B cell (primary cell): Measurements from ENCODE around the gene CNOT4. TPM values are rescaled to one million over a fixed set of nuclear protein-coding genes. Genes with fewer than 3 reads are reported as not detected.
A peak's percentile ranks its signal among the peaks of the same experiment; 100 is the strongest.

Source experiments
- ATAC-seq: fragments of 200-7000 bp; cut with Tn5 transposase; one replicate; pipeline ENCODE4 v1.10.0; 2021; ENCODE audit warnings: low read depth, mild to moderate bottlenecking, moderate number of reproducible peaks, moderate library complexity
- CTCF ChIA-PET: fragments of 350-600 bp; sonication (Branson Sonifier 250); formaldehyde crosslinking; loops from one replicate; lab custom pipeline; 2021; ENCODE audit warnings: antibody characterized with exemption, inconsistent platforms; lab: Charles Lee
- POLR2A ChIA-PET: fragments of 350-600 bp; sonication (Branson Sonifier 250); formaldehyde crosslinking; loops from one replicate; lab custom pipeline; 2021; ENCODE audit warnings: antibody characterized with exemption; lab: Charles Lee
- DNase-seq: peaks from one replicate; pipeline ENCODE4 v3.0.0; 2013
- H2AFZ ChIP-seq: 2 replicates; pipeline ENCODE4 v1.6.1; 2012; ENCODE audit warnings: mild to moderate bottlenecking, low read depth, low read length; ENCODE audit not compliant: insufficient read depth, poor library complexity, severe bottlenecking
- H3K27ac ChIP-seq, 2 donors: 1 replicate in 1 of 2; 2 replicates in 1 of 2; pipeline ENCODE4 v1.5.1; 2012 to 2013; ENCODE audit warnings: low read length in 2 of 2, mild to moderate bottlenecking in 2 of 2, moderate library complexity in 1 of 2
- H3K27me3 ChIP-seq, 4 experiments: fragments of 200-600 bp in 1 of 4; sonication (generic) in 1 of 4; replicated peaks in 1 of 4; 1 replicate in 2 of 4; 2 replicates in 2 of 4; pipeline versions ENCODE4 v1.6.1 to v1.7.0; 2013 to 2016; ENCODE audit warnings: low read length in 3 of 4, mild to moderate bottlenecking in 2 of 4, mixed read lengths in 1 of 4, moderate library complexity in 1 of 4; ENCODE audit not compliant: insufficient read depth in 4 of 4, control insufficient read depth in 3 of 4; ENCODE audit errors: control extremely low read depth in 1 of 4
- H3K36me3 ChIP-seq, 2 experiments: replicated peaks in 1 of 2; 1 replicate in 1 of 2; 2 replicates in 1 of 2; pipeline versions ENCODE4 v1.6.1 to v1.7.1; 2013; ENCODE audit warnings: low read length in 1 of 2; ENCODE audit not compliant: insufficient read depth in 2 of 2, control insufficient read depth in 1 of 2; ENCODE audit errors: control extremely low read depth in 1 of 2, extremely low read depth in 1 of 2
- H3K4me1 ChIP-seq, 2 donors: fragments of 200-600 bp in 1 of 2; sonication (generic) in 1 of 2; 1 replicate in 1 of 2; 2 replicates in 1 of 2; pipeline versions ENCODE4 v1.5.1 to v1.6.1; 2013 to 2017; ENCODE audit warnings: low read length in 2 of 2; ENCODE audit not compliant: control insufficient read depth in 2 of 2, insufficient read depth in 2 of 2
- H3K4me2 ChIP-seq: replicated peaks from 2 replicates; pipeline ENCODE3; 2012; ENCODE audit warnings: mild to moderate bottlenecking, low read depth, low read length; ENCODE audit not compliant: poor library complexity, severe bottlenecking
- H3K4me3 ChIP-seq, 5 experiments: fragments of 200-600 bp in 1 of 5; sonication (generic) in 1 of 5; 1 replicate in 3 of 5; 2 replicates in 2 of 5; pipeline versions ENCODE4 v1.5.1 to v1.7.0; 2011 to 2016; ENCODE audit warnings: low read length in 4 of 5, mild to moderate bottlenecking in 4 of 5, low read depth in 2 of 5, control low read depth in 1 of 5, moderate library complexity in 1 of 5; ENCODE audit not compliant: insufficient read depth in 1 of 5; ENCODE audit errors: control extremely low read depth in 1 of 5, extremely low read depth in 1 of 5
- H3K79me2 ChIP-seq: fragments of 200-600 bp; sonication (generic); one replicate; pipeline ENCODE4 v1.6.0; 2016; ENCODE audit warnings: low read length; ENCODE audit not compliant: control insufficient read depth, insufficient read depth
- H3K9ac ChIP-seq: fragments of 200-600 bp; sonication (generic); 2 replicates; pipeline ENCODE4 v1.6.1; 2017; ENCODE audit warnings: mild to moderate bottlenecking, low read length, moderate library complexity
- H3K9me3 ChIP-seq, 3 donors: one replicate each; pipeline versions ENCODE4 v1.6.1 to v1.7.1; 2013; ENCODE audit warnings: low read length in 2 of 3; ENCODE audit not compliant: control insufficient read depth in 2 of 3, insufficient read depth in 1 of 3; ENCODE audit errors: control extremely low read depth in 1 of 3
- H4K20me1 ChIP-seq: 2 replicates; pipeline ENCODE4 v1.6.0; 2012; ENCODE audit warnings: mild to moderate bottlenecking, low read length; ENCODE audit not compliant: insufficient read depth, control insufficient read depth, poor library complexity, severe bottlenecking
- H3K27ac Mint-ChIP-seq: one replicate; pipeline ENCODE4 v1.8.0; 2021; ENCODE audit warnings: mixed read lengths
- H3K27me3 Mint-ChIP-seq: one replicate; pipeline ENCODE4 v1.8.0; 2021; ENCODE audit warnings: mixed read lengths
- H3K4me1 Mint-ChIP-seq: one replicate; pipeline ENCODE4 v1.8.0; 2021; ENCODE audit warnings: mixed read lengths
- H3K4me3 Mint-ChIP-seq: one replicate; pipeline ENCODE4 v1.8.0; 2021; ENCODE audit warnings: mixed read lengths
- H3K9me3 Mint-ChIP-seq: one replicate; pipeline ENCODE4 v1.8.0; 2022; ENCODE audit warnings: mixed read lengths; ENCODE audit not compliant: insufficient read depth
- EZH2 ChIP-seq: IDR thresholded peaks from 2 replicates; pipeline ENCODE4 v1.6.1; 2012; ENCODE audit warnings: borderline replicate concordance, low read depth, mild to moderate bottlenecking, moderate library complexity, low read length; ENCODE audit not compliant: insufficient read depth, poor library complexity, severe bottlenecking
- WGBS: methylation state at CpG from one replicate; pipeline ENCODE4 v1.1.5; 2013; ENCODE audit warnings: missing lambda C conversion rate; ENCODE audit not compliant: insufficient coverage; 5-methylcytosine and 5-hydroxymethylcytosine counted together
- intact Hi-C: fragments of 100-400 bp; cut with micrococcal nuclease; formaldehyde crosslinking; loops from one replicate; pipeline ENCODE4 v1.10.0; 2022
- polyA plus RNA-seq: library from polyadenylated mRNA; depleted of rRNA; stranded (reverse); fragments of >200 nt; gene quantifications from 2 replicates; pipeline ENCODE4 v1.2.3, GENCODE V29; 2012
- total RNA-seq, 2 donors: library from RNA; stranded (reverse); fragments of 120-200 nt in 1 of 2; gene quantifications; 1 replicate in 1 of 2; 2 replicates in 1 of 2; pipeline versions ENCODE4 v1.2.3 to v1.2.4, GENCODE V29; 2013 to 2022
- TF ChIP-seq, protein P1 (sequence below): fragments of 200-600 bp; IDR thresholded peaks from one replicate; pipeline ENCODE4 v1.8.0; 2022; ENCODE audit warnings: antibody characterized with exemption, mild to moderate bottlenecking

The CNOT4 gene
- total and polyA plus RNA-seq, 2 donors (not counting 1 experiment from before 2014, with no cell fraction given) = 9.8 to 52.1 TPM

DNA sequence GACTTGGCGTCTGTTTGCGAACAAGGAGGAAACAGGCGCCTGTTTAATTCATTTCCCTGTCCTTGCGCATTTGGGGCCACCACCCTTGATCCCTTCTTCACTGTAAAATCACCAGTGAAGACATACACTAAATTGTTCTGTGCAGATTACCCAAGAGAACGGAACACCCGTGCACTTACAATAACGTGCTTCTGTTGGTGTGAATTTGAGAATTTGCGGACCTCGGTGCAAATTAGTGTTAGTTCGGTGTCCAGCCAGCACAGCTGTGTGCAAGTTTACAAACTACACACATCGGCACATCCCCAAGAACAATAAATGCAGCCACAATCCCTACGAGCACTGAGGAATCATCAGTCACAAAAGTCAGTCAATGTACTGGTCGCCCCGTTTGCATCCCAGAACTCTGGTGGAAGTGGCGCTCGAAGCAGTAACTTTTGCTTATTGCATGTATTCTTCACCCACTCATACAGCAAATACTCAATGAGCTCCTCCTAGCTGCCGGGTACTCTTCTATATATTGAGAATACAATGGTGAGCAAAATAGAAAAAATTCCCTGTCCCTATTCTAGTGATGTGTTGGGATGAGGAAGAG, 786 bp upstream of the CNOT4 start:
- Histone ChIP-seq H3K27ac (peak overlapping the region; percentile 47 to 96), H4K20me1 (no peaks in the 10 kb centered on the region), H3K36me3 (no peaks in the 10 kb centered on the region), H3K4me2 (peak overlapping the region; percentile 79), H2AFZ (peak overlapping the region; percentile 97), H3K4me3 (peak overlapping the region; percentile 68 to 96 (median 89)), H3K4me1 (peaks cover 17 to 24% of the 10 kb centered on the region in 2 donors), H3K9ac (peak overlapping the region; percentile 93), H3K79me2 (peaks cover 41% of the 10 kb centered on the region), H3K9me3 (no peaks in the 10 kb centered on the region), H3K27me3 (no peaks in the 10 kb centered on the region)
- intact Hi-C loops = loop anchor here (1.0 to 5.0 kb wide), 6 partner anchors 47 to 1052 kb away; partner anchors contain the start of genes AKR1B1, BPGM, NUP205 and STMP1
- DNase-seq = no peak
- Mint-ChIP-seq H3K4me1 (peaks cover 9% of the 10 kb centered on the region), H3K27me3 (no peaks in the 10 kb centered on the region), H3K27ac (no peak overlapping the region), H3K9me3 (no peaks in the 10 kb centered on the region), H3K4me3 (no peak overlapping the region)
- ATAC-seq = no peak
- ChIA-PET CTCF (interaction anchor here (0.9 to 1.6 kb wide), 3 partner anchors 10 to 151 kb away, joined by 3 to 4 read pairs (median 4); partner anchors contain the start of gene STMP1), POLR2A (no interaction called here)
- TF ChIP-seq EZH2 = no peak
- TF ChIP-seq, protein P1, sequence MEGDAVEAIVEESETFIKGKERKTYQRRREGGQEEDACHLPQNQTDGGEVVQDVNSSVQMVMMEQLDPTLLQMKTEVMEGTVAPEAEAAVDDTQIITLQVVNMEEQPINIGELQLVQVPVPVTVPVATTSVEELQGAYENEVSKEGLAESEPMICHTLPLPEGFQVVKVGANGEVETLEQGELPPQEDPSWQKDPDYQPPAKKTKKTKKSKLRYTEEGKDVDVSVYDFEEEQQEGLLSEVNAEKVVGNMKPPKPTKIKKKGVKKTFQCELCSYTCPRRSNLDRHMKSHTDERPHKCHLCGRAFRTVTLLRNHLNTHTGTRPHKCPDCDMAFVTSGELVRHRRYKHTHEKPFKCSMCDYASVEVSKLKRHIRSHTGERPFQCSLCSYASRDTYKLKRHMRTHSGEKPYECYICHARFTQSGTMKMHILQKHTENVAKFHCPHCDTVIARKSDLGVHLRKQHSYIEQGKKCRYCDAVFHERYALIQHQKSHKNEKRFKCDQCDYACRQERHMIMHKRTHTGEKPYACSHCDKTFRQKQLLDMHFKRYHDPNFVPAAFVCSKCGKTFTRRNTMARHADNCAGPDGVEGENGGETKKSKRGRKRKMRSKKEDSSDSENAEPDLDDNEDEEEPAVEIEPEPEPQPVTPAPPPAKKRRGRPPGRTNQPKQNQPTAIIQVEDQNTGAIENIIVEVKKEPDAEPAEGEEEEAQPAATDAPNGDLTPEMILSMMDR = no peak
- WGBS = 3% methylated on average over 9 of the region's 17 CpGs

DNA sequence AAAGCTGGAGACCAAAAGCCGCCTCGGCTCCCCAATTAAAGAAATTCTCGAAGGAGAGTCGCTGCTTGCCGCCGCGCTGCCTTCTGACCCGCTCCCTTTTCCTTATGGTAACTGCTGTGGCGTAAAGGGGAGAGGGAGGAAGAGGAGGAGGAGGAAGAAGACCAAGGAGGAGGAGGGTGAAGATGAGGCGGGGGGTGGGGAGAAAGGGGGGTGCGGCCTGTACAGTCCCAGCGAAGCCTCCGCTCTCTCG, 388 bp downstream of the CNOT4 start:
- peak overlapping the region; percentile 93 for H3K9ac ChIP-seq
- peaks cover 17 to 24% of the 10 kb centered on the region in 2 donors for H3K4me1 ChIP-seq
- TF ChIP-seq EZH2 = no peak
- TF ChIP-seq, protein P1 = no peak
- H2AFZ ChIP-seq = peak overlapping the region; percentile 92
- ChIA-PET POLR2A (no interaction called here), CTCF (interaction anchor here (0.6 to 1.3 kb wide), 2 partner anchors 9 to 49 kb away, joined by 3 to 4 read pairs; no protein-coding TSS in a partner anchor)
- no peaks in the 10 kb centered on the region for H3K27me3 ChIP-seq
- H3K4me3 ChIP-seq = peak overlapping the region; percentile 79 to 96 (median 89)
- H3K27ac ChIP-seq = peak overlapping the region; percentile 92 to 96
- H3K9me3 ChIP-seq = no peaks in the 10 kb centered on the region
- H3K36me3 ChIP-seq = peaks cover 0 to 4% of the 10 kb centered on the region in 2 experiments
- peak overlapping the region; percentile 79 for H3K4me2 ChIP-seq
- peaks cover 52% of the 10 kb centered on the region for H3K79me2 ChIP-seq
- no peaks in the 10 kb centered on the region for H3K9me3 Mint-ChIP-seq
- H3K27ac Mint-ChIP-seq = no peak overlapping the region
- ATAC-seq (no peak), DNase-seq (no peak)
- H3K27me3 Mint-ChIP-seq = no peaks in the 10 kb centered on the region
- 2% methylated on average over 11 of the region's 14 CpGs for WGBS
- H4K20me1 ChIP-seq = peaks cover 4% of the 10 kb centered on the region
- intact Hi-C loops = no loop called here
- H3K4me1 Mint-ChIP-seq = peaks cover 13% of the 10 kb centered on the region
- H3K4me3 Mint-ChIP-seq = no peak overlapping the region
